Nephron (organoid): ENCODE measurements around the gene KATNIP.

Source experiments
- H3K27ac Mint-ChIP-seq, 3 experiments: 2 replicates each; pipeline ENCODE4 v1.8.0; 2020; ENCODE audit warnings: mixed read lengths in 3 of 3, mild to moderate bottlenecking in 2 of 3, moderate library complexity in 1 of 3
- H3K27me3 Mint-ChIP-seq: 2 replicates; pipeline ENCODE4 v1.8.0; 2021; ENCODE audit warnings: low read depth, mild to moderate bottlenecking, moderate library complexity, mixed read lengths
- H3K36me3 Mint-ChIP-seq: 2 replicates; pipeline ENCODE4 v1.8.0; 2020; ENCODE audit warnings: low read depth, mixed read lengths
- H3K4me1 Mint-ChIP-seq: 2 replicates; pipeline ENCODE4 v1.8.0; 2020; ENCODE audit warnings: mixed read lengths
- H3K4me3 Mint-ChIP-seq, 3 experiments: 2 replicates each; pipeline ENCODE4 v1.8.0; 2020; ENCODE audit warnings: mild to moderate bottlenecking in 3 of 3, mixed read lengths in 3 of 3, moderate library complexity in 2 of 3
- H3K9me3 Mint-ChIP-seq: 2 replicates; pipeline ENCODE4 v1.8.0; 2020; ENCODE audit warnings: mixed read lengths
- CTCF ChIP-seq, 3 experiments: fragments of 200-600 bp; sonication (generic); IDR thresholded peaks; one replicate each; pipeline ENCODE4 v1.5.0; 2021; ENCODE audit warnings: antibody characterized with exemption in 3 of 3; ENCODE audit not compliant: unreplicated experiment in 3 of 3

KATNIP gene

GRCh38 chr16:27579087-27579980, 29.4 kb downstream of the KATNIP start:
- Mint-ChIP-seq H3K9me3 (no peaks in the 10 kb centered on the region), H3K4me1 (peaks cover 43% of the 10 kb centered on the region), H3K36me3 (peaks cover 28% of the 10 kb centered on the region), H3K27ac (peak overlapping the region; percentile 72 to 88 (median 74)), H3K4me3 (no peak overlapping the region), H3K27me3 (no peaks in the 10 kb centered on the region)
- no peak for TF ChIP-seq CTCF (IDR thresholded peaks at IDR 0.05; ENCODE audit: unreplicated experiment in 3 of 3)

- H3K4me1 Mint-ChIP-seq, result peaks cover 36% of the 10 kb centered on the region
- no peak overlapping the region for H3K27ac Mint-ChIP-seq
- H3K4me3 Mint-ChIP-seq, result no peak overlapping the region
- H3K9me3 Mint-ChIP-seq, result peaks cover 4% of the 10 kb centered on the region
- H3K27me3 Mint-ChIP-seq, result no peaks in the 10 kb centered on the region
- TF ChIP-seq CTCF (IDR thresholded peaks at IDR 0.05; ENCODE audit: unreplicated experiment in 3 of 3), result no peak
- peaks cover 35% of the 10 kb centered on the region for H3K36me3 Mint-ChIP-seq
Observed at GRCh38 chr16:27582883-27583282, 32.9 kb downstream of the KATNIP start.

GRCh38 chr16:27583634-27584033, 33.7 kb downstream of the KATNIP start:
- Mint-ChIP-seq H3K27me3 (no peaks in the 10 kb centered on the region), H3K4me1 (peaks cover 32% of the 10 kb centered on the region), H3K4me3 (no peak overlapping the region), H3K9me3 (peaks cover 4% of the 10 kb centered on the region), H3K36me3 (peaks cover 35% of the 10 kb centered on the region), H3K27ac (no peak overlapping the region)
- no peak for TF ChIP-seq CTCF (IDR thresholded peaks at IDR 0.05; ENCODE audit: unreplicated experiment in 3 of 3)

- H3K27ac Mint-ChIP-seq, result no peak overlapping the region
- no peaks in the 10 kb centered on the region for H3K27me3 Mint-ChIP-seq
- peaks cover 37% of the 10 kb centered on the region for H3K36me3 Mint-ChIP-seq
- H3K9me3 Mint-ChIP-seq, result peaks cover 4% of the 10 kb centered on the region
- peaks cover 17% of the 10 kb centered on the region for H3K4me1 Mint-ChIP-seq
- no peak overlapping the region for H3K4me3 Mint-ChIP-seq
- TF ChIP-seq CTCF (IDR thresholded peaks at IDR 0.05; ENCODE audit: unreplicated experiment in 3 of 3), result no peak
Observed at GRCh38 chr16:27585200-27585599, 35.3 kb downstream of the KATNIP start.

GRCh38 chr16:27586711-27587110, 36.8 kb downstream of the KATNIP start:
- no peaks in the 10 kb centered on the region for H3K27me3 Mint-ChIP-seq
- H3K27ac Mint-ChIP-seq, result no peak overlapping the region
- H3K9me3 Mint-ChIP-seq, result peaks cover 7% of the 10 kb centered on the region
- no peak overlapping the region for H3K4me3 Mint-ChIP-seq
- TF ChIP-seq CTCF (IDR thresholded peaks at IDR 0.05; ENCODE audit: unreplicated experiment in 3 of 3), result no peak
- H3K4me1 Mint-ChIP-seq, result peaks cover 15% of the 10 kb centered on the region
- H3K36me3 Mint-ChIP-seq, result peaks cover 45% of the 10 kb centered on the region

- TF ChIP-seq CTCF (IDR thresholded peaks at IDR 0.05; ENCODE audit: unreplicated experiment in 3 of 3), result no peak
- Mint-ChIP-seq H3K36me3 (peaks cover 37% of the 10 kb centered on the region), H3K9me3 (peaks cover 7% of the 10 kb centered on the region), H3K4me3 (no peak overlapping the region), H3K4me1 (peaks cover 2% of the 10 kb centered on the region), H3K27ac (no peak overlapping the region), H3K27me3 (no peaks in the 10 kb centered on the region)
Observed at GRCh38 chr16:27588057-27588456, 38.1 kb downstream of the KATNIP start.
